NCI-H748 (cell line): ENCODE data around the gene ARAP1.
A peak's percentile ranks its signal among the peaks of the same experiment; 100 is the strongest.

Source experiments
- DNase-seq: peaks from one replicate; lab custom pipeline; 2025; ENCODE audit not compliant: unreplicated experiment; lab: John Stamatoyannopoulos, UW

The ARAP1 gene

DNA sequence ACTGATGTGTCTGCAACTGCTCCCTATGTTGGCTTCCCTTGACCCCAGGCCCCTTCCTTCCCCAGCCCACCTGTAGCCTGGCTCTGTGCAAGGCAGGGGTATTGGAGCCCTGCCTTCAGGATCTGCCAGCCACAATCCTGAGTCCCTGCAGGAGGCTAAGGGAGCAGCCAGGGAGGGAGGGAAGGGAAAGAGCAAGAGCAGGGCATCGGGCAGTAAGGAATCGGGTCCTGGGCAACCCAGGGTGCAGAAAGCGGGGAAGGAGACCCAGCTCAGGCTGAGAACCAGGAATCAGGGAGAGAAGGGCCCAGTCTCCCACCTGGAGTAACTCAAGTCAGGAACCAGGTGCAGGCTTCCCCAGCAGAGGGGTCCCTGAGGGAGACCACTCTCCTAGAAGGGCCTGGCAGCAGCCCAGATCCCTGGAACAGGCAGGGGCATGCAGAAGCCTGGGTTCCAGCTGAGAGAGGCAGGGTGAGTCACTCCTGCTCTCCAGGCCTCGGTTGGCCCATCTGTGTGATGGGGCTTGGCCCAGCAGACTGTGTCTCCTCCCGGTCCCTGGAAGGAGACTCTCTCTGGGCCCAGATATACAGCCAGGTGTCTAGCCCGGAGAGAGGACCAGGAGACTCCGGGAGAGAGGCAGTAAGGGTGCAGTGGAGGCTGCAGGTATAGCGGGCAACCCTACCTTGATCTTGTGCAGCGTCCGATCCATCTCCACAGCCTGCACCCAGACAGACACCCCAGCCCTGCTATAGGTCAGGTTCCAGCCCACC, 28.3 kb upstream of the ARAP1 start:
- DNase-seq: peak; percentile 42

DNA sequence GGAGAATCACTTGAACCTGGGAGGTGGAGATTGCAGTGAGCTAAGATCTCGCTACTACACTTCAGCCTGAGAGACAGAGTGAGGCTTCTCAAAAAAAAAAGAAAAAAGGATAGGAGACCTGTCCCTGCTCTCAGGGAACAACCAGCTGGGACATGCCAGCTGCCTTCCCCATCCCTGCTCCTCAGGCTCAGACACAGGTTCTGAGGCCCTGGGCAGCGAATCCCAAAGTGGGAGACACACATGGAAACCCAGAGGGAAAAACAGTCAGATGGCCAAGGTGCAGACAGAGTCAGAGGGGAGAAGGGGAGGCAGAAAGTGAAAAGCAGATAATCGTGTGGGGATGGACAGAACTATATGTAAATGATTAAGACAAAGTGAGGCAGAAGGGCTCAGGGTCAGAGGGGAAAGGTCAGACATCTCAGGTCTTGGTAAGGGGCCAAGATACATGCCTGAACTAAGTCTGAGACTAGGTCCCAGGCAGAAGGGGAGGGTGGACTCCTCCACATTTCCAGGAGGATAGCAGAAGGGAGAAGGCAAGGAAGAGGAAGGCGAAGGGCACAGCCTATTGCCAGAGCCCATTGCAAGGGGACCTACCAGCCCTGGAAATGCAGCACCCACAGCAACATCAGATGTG, 27.4 kb upstream of the ARAP1 start:
- DNase-seq: no peak

GRCh38 chr11:72778535-72779494, 26.6 kb upstream of the ARAP1 start:
- no peak for DNase-seq

DNA sequence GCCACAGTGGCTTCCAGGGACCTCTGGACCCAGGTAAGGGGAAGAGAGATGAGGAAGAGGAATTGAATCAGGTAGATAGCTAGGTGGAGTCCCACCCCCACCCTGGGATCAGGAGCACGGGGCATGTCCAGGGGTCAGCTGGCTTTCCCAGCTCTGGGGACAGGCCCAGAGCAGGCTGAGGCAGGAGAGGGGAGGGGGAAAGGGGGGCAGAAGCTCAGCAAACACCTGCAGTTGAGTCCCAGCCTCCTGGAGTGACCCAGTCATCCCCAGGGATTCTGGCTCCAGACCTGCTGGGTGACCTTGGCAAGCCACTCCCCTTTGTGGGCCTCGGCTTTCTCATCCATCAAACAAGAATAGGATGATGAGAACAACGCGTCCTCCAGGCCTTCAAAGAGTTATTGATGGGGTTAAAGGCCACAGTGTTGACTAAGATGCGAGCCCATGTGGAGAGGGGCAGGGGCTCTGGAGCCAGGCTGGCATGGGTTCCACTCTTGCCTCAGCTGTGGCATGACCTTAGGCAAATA, 25.6 kb upstream of the ARAP1 start:
- DNase-seq: no peak

DNA sequence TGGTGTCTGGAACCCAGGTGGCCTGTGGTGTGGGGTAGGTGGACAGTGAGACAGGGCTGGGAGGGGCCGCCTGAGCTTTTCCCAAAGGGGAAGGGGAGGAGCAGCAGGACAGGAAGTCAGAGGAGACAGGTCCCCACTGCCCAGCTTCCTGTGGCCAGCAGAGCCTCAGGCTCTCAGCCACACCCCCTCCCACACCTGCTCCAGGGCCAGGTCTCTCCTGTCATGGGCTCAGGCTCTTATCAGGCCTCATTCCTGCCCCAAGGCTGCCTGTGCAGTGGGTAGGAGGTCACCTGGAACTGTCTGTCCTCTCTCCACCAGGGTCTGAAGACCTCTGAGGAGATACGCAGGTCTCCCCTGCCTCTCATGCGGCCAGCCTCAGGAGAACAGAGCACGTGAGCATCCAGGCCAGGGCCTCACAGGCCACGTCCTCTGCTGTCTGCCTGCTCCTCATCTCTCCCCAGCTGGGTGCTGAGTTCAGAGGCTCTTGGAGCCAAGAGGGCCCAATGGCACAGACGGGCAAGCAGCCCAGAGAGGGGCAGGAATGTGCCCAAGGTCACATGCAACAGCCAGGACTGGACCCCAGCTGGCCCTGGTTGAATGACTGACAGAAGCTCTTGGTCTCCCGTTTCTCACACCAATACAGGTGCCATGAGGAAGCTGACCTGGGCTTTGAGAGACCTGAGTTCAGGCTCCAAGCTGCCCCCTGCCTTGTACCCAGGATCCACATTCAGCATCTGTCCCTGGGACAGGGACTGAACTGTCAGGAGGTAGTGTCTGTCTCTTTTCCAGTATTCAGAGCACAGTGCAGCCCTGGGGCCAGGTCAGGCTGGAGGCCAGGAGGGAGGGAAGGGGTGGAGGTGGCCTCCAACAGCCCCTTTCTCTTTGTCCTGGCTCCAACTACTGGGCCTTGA, 24.9 kb upstream of the ARAP1 start:
- no peak for DNase-seq

- no peak for DNase-seq
Observed at GRCh38 chr11:72776117-72776843, 24.1 kb upstream of the ARAP1 start.

GRCh38 chr11:72775288-72776110, 23.3 kb upstream of the ARAP1 start:
- no peak for DNase-seq

DNA sequence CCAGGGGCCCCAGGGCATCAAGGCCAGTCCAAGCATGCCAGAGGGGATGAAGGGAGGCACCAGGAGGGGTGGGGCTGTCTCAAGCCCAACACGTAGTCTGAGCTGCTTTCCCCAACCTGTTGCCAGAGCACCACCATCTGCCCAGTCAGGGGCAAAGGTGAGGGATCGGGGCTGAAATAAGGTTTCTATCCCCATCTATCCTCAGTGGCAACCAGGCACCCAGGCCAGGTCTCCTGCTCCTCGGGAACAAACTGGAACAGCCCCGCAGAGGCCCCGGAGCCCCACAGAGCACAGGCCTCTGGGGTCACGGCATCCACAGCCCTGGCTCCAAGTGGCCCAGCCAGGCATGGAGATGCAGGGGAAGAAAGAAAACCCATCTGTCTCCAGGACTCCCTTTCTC, 22.3 kb upstream of the ARAP1 start:
- DNase-seq: no peak

DNA sequence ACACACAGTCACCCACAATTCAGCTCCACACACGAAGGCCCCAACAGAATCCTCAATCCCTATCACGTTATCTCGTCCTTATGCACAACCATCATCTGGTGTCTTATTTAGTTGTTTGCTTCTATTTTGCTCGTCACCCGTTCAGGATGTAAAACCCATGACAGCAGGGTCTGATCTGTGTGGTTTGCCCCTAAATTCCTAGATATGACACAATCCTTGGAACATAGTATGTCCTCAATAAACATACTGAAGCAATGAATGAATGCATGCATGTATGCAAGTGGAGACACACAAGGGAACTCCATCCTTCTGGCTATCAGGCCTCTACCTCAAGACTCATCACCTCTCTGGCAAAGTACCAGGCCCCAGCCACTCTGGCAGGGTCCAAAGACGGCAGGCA, 21.5 kb upstream of the ARAP1 start:
- no peak for DNase-seq

DNA sequence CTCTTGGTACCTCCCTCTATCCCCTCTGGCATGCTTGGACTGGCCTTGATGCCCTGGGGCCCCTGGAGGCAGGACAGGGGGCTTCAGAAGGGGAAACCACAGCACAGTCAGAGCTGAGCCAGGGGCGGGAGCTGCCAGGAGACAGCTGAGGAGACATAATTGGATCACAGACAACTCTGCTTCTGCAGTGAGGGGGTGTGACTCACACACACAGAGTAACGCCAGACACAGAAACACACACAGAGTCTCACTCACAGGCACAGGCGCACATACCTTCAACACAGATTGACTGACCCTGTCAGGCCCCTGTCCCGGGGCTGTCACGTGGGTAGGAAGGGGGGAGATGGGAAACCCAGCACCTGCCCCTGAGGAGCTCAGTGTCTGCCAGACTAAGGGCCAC, 21.1 kb upstream of the ARAP1 start:
- no peak for DNase-seq

GRCh38 chr11:72772059-72772458, 19.9 kb upstream of the ARAP1 start:
- no peak for DNase-seq

GRCh38 chr11:72771507-72771906, 19.3 kb upstream of the ARAP1 start:
- DNase-seq: no peak

GRCh38 chr11:72770799-72771198, 18.6 kb upstream of the ARAP1 start:
- DNase-seq: no peak

DNA sequence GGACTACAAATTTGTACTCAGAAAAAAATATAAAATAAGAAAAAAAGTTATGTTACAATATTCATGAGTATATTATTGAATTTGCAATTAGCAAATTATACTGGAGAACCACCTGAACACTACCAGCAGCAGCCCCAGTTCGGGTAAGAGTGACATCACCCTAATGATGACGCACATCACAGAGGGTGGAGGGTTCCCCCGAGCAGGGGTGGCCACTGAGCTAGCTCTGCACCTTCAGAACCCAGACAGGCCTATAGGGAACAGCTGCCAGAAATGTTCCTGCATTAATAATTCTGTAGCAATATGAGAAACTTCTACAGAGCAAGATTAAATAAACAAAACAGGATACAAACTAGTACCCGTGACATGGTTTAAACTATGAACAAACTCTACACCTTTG, 17.5 kb upstream of the ARAP1 start:
- no peak for DNase-seq

DNA sequence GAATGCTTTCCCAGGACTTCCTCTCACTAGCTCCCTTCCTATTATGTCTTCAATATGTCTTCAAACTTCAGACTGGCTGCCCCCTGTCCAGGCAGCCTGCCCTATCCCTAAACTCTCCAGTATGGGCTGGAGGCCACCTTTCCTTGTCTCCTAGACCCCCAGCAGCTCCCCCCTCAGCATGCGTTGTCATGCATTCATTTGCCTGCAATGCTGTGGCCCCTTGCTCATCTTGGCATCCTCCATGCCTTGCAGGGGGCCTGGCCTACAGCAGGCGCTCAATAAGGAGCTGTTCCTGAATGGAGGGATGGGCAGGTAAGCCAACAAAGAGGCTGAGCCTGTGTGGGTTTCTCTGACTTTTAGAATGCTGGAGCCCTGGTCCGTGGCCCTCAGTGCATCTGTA, 16.4 kb upstream of the ARAP1 start:
- no peak for DNase-seq

DNA sequence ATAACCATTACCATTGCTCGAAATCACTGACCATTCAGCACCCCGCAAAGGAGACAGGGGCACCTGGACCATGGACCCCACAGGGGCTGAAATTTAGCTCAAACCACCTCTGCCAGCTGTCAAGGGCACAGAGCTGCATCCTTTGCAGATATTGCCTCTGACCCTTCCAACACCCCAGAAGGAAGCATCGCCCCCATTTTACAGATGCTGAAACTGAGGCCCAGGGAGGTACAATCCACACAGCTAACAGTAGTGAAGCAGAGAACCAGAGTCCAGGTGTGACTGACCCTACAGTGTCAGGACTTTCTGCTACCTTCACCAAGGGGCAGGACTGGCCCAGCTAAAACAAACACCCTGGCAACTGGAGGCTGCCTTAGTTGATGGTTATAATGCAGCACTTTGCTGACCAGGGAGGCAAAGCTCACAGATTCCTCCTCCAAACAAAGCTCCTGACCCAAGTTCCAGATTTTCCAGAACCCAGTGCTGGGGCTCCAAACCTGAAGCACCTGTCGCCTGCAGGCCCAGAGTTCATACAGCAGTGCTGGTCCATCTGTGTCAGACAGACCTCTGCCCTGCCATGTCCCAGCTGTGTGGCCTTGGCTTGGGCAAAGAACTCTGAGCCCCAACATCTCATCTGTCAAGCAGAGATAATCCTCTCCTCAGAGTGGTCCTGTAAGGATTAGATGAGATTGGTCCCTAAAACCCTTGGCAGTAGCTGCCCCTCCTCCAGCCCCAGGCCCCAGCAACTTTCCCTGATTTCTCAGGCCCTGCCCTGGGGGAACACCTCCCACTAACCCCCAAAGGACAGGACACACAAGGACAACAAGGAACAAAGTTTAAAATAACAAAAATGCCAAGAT, 15.2 kb upstream of the ARAP1 start:
- DNase-seq: no peak

- DNase-seq: no peak
Observed at GRCh38 chr11:72766152-72766902, 14.1 kb upstream of the ARAP1 start.
